Right cardiac atrium (tissue), 5 donors: ENCODE measurements around the gene MRPL24. TPM values are rescaled to one million over a fixed set of nuclear protein-coding genes. Genes with fewer than 3 reads are reported as not detected.

Experiments
- ATAC-seq, 2 donors: fragments of 200-7000 bp; cut with Tn5 transposase; one replicate each; pipeline versions ENCODE4 v1.8.0 to v1.9.1; 2020; ENCODE audit warnings: moderate library complexity in 2 of 2, mild to moderate bottlenecking in 1 of 2
- DNase-seq, 3 donors: peaks; one replicate each; pipeline ENCODE4 v3.0.0-alpha.2; 2020
- H3K27ac ChIP-seq: one replicate; pipeline ENCODE4 v1.5.1; 2013; ENCODE audit warnings: mild to moderate bottlenecking, low read length, control low read depth, moderate library complexity
- H3K27me3 ChIP-seq: one replicate; pipeline ENCODE4 v1.6.1; 2013; ENCODE audit not compliant: control insufficient read depth, insufficient read depth
- H3K4me1 ChIP-seq: one replicate; pipeline ENCODE4 v1.6.1; 2013; ENCODE audit warnings: low read length; ENCODE audit not compliant: control insufficient read depth, insufficient read depth
- H3K4me3 ChIP-seq: one replicate; pipeline ENCODE4 v1.5.1; 2013; ENCODE audit warnings: low read length, control low read depth
- H3K9me3 ChIP-seq: one replicate; pipeline ENCODE4 v1.6.1; 2013; ENCODE audit warnings: low read length; ENCODE audit not compliant: control insufficient read depth
- WGBS: extraction: QIAGEN DNeasy Blood & Tissue Kit; methylation state at CpG from one replicate; pipeline ENCODE4 v1.1.7; 2013; 5-methylcytosine and 5-hydroxymethylcytosine counted together
- intact Hi-C, 4 donors: fragments of 100-400 bp; cut with DNase I; formaldehyde crosslinking; loops; one replicate each; pipeline versions ENCODE4 v1.11.0 to v1.14.0; 2022 to 2023
- polyA plus RNA-seq: library from polyadenylated mRNA; stranded (reverse); fragments of 200-250 nt; gene quantifications from one replicate; pipeline ENCODE4 v1.2.3, GENCODE V29; 2013
- total RNA-seq, 4 donors: library from RNA; stranded (reverse); fragmentation: NEBNext Ultra II Directional; extraction: Animal tissue kit (Norgen Biotek cat#: 25700); gene quantifications; one replicate each; pipeline ENCODE4 v1.2.1, GENCODE V29; 2021
- donor health status: healthy with polysubstance abuse.
- donor health status: DM: no; HTN: yes; CAD: no.
- donor health status: DM: no; HTN: no; CAD: no.
- donor health status: DM: no; HTN: yes; CAD: no; lungs with severe emphysema.
- donor health status: DM: yes; HTN: yes; CAD: no.

MRPL24 gene
- total and polyA plus RNA-seq, 5 donors = 63.4 to 145 (median 78.5) TPM

DNA sequence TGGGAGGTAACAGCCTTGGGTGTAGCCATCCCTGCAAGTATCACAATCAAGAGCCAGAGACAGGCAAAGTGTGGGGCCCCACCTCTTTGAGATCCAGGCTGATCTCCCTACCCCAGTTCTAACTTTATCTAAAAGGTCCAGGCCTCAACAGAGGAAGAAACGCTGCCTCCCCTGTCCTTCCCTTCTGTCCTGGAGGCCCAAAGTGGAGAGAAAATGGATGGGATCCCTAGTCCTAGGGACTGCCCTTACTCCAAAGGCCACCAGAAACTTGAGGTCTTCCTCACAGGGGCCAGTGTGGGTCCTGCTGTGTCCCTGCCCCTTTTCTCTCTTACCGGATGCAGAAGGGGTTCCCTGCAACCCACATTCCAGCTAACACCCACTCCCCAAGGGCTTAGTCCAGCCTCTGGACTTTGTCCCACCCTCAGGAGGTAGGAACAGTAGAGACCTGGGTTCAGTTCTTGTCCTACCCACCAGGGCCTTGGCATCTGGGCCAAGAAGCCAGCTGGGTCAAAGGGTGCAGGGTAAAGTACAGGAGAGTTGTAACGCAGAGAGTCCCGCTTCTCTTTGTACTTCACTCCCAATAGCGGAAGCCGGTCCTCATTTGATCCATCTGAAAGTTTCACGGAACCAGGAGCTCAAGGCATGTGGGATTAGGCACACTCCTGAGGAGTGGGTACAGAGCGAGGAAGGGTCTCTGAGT lies 8.7 kb upstream of the MRPL24 start:
- H3K9me3 ChIP-seq = no peaks in the 10 kb centered on the region
- peak in 1 of 3 donors; percentile 57 for DNase-seq
- H3K27ac ChIP-seq = peak overlapping the region; percentile 100
- intact Hi-C loops = no loop called here
- peak overlapping the region; percentile 89 for H3K4me3 ChIP-seq
- no peak for ATAC-seq
- 29% methylated on average over 8 of the region's 8 CpGs for WGBS
- peaks cover 26% of the 10 kb centered on the region for H3K4me1 ChIP-seq
- H3K27me3 ChIP-seq = no peaks in the 10 kb centered on the region

DNA sequence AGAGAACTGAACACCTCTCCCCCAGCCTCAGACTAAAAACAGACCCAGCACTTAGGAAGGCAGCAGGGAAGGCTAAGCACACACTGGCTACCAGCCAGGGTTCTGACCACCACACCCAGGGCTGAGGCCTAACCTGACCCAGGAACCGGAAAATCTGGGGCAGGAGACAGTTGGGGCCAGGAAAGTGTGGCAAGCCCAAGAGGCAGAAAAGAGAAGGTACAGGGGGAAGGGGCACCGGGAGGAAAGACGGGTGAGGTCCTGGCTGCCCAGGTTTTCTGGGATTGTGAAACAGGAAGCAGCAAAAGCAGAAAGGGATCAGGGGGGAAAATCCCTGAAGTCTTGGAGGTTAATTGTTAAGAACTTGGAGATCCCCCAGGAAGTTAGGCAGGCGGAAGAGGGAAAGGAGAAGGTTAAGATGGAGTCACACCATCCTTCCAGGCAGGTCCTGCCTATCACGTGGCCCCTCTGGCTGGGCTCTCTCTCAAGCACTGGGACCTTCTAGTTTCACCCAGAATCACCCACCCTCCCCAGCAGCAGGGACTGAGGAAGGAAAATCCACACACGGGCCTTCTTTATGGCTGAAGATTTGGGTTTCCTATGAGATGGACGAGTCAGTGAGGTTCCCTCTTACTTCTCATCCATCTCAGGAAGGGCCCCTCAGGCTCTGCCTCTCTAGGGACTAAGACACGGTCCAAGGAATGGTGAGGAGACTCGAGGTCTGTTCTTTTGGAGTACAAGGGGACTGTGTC lies 8.0 kb upstream of the MRPL24 start:
- peak; percentile 6 to 38 for ATAC-seq

DNA sequence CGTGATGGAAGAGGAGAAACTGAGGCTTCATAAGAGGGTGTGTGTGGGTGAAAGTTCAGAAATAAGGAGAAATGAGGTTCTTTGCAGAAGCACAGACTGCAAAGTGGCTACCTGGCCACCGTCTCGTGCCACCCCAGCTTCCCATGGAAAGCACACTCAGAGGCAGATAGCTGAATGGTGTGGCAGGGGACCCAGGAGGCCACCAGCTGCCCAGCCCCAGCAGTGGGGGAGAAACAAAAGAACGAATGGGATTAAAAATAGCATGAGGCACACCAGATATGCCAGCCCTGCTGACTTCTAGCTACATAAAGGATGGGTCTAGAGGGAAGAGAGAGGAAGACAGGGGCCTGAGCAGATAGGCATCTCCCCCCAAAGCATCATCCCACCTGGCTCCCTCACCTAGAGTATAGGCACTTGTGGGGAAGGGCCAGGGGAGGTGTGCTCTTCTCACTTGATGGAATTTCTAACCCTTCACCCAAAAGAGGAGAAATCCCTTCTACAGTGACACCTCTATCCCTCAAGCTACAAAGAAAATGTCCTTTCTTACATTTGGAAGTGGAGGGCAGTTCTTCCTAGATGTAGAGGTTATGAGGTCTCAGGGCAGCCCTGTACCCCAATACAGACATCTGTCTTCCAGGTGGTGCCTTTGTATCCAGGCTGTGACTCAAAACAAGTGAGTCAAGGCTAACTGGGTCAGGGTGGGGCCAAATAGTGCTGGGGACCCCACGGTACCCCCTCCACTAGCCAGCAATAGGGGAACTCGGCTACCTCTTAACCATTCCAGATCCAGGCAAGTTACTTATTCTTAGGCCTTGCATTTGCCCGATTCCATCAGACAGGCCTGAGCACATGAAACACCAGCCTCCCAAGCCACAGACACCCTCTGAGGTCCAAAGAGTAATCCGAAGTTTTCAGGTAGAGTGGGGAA lies 7.1 kb upstream of the MRPL24 start:
- Histone ChIP-seq H3K4me1 (peaks cover 25% of the 10 kb centered on the region), H3K27me3 (no peaks in the 10 kb centered on the region), H3K9me3 (no peaks in the 10 kb centered on the region), H3K27ac (peak overlapping the region; percentile 100), H3K4me3 (peak overlapping the region; percentile 89)
- intact Hi-C loops = no loop called here
- ATAC-seq = no peak
- no peak for DNase-seq
- 7% methylated on average over 8 of the region's 8 CpGs for WGBS

More for the DNA sequence above, 8.0 kb upstream of the MRPL24 start:
- peaks cover 26% of the 10 kb centered on the region for H3K4me1 ChIP-seq
- peak overlapping the region; percentile 89 for H3K4me3 ChIP-seq
- no peaks in the 10 kb centered on the region for H3K9me3 ChIP-seq
- intact Hi-C loops = no loop called here
- H3K27ac ChIP-seq = peak overlapping the region; percentile 100
- no peaks in the 10 kb centered on the region for H3K27me3 ChIP-seq
- DNase-seq = peak; percentile 78 to 87 (median 81)
- 4% methylated on average over 9 of the region's 9 CpGs for WGBS

DNA sequence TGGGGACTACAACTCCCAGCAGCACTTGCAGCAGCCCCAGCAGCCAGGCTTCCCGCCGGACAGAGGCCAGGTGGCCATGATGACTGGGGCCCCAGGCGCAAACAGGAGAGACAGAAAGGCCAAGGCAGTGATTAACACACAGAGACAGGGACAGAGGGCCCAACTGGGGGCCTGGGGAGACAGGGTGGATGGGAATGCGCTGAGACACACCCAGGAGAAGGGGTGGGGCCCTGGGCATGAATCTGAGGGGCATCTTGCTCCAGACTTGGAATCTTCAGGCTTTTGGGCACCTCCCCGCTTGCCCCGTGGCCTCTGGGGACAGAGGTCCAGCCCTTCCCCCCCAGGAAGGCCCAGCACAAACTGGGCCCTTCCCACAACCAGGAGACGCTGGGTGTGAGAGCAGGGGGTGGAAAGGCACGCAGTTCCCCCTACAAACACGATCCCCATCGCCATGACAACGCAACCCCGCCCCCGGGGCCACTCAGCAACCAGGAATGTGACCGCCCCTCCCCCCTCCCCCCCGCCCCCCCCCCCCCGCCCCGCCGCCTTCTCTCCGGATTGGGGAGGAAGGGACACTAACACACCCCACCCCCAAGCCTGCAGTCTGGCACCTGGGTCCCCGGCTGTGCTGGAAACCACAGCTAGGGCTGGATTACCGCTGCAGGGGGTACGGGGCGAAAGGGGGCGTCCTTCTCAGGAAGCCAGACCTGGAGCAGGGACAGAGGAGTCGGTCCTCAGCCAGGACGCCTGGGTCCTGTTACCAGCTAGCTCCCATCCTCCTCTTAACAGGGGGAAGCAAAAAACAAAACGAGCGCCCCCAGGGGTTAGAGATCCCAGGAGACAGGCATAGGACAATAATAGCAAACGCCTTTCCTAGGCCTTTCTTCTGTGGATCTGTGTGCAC lies 6.1 kb upstream of the MRPL24 start:
- 2% methylated on average over 24 of the region's 29 CpGs for WGBS
- DNase-seq (peak; percentile 98), ATAC-seq (peak; percentile 70 to 72)
- H3K27ac ChIP-seq = peak overlapping the region; percentile 100
- no peaks in the 10 kb centered on the region for H3K9me3 ChIP-seq
- intact Hi-C loops = no loop called here
- peak overlapping the region; percentile 89 for H3K4me3 ChIP-seq
- no peaks in the 10 kb centered on the region for H3K27me3 ChIP-seq
- peaks cover 23% of the 10 kb centered on the region for H3K4me1 ChIP-seq

DNA sequence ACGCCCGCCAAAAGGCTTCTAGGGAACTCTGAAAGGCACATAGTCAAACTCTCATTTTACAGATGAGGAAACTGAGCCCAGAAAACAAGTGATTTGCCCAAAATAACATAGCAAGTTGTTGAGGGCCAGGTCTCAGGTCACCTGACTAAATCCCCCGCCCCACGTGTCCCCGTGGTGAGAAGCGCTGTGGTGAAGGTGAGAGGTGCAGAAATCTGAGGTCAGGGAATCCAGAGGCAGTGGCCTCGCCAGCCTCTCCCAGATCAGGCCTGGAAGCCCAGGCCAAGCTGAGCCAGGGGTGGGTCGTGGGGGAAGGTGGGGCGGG lies 5.5 kb upstream of the MRPL24 start:
- ATAC-seq (no peak), DNase-seq (no peak)
- Histone ChIP-seq H3K27me3 (no peaks in the 10 kb centered on the region), H3K4me1 (peaks cover 23% of the 10 kb centered on the region), H3K27ac (peak overlapping the region; percentile 85), H3K4me3 (peak overlapping the region; percentile 37), H3K9me3 (no peaks in the 10 kb centered on the region)
- 52% methylated on average over 9 of the region's 9 CpGs for WGBS
- intact Hi-C loops = no loop called here

DNA sequence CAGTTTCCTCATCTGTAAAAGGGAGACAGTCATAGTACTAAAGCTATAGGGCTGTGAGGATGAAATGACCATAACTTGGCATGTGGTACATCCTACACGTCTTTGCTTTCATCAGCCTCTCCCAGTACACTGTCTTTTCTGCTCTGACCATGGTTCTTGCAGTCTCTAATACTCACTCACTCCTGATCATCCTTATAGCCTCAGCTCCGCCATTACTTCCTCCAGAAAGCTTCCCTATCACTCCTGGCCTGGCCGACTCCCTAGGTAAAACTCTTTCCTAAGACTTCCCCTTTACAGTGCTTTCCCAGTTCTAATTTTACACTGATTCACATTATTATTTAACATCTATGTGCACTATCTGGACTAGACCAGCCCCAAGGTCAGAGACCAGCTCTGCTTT lies 5.0 kb upstream of the MRPL24 start:
- Histone ChIP-seq H3K4me1 (peaks cover 23% of the 10 kb centered on the region), H3K27ac (peak overlapping the region; percentile 85), H3K4me3 (no peak overlapping the region), H3K27me3 (no peaks in the 10 kb centered on the region), H3K9me3 (no peaks in the 10 kb centered on the region)
- 59% methylated on average over 3 of the region's 3 CpGs for WGBS
- no peak for ATAC-seq
- DNase-seq = no peak
- intact Hi-C loops = no loop called here

DNA sequence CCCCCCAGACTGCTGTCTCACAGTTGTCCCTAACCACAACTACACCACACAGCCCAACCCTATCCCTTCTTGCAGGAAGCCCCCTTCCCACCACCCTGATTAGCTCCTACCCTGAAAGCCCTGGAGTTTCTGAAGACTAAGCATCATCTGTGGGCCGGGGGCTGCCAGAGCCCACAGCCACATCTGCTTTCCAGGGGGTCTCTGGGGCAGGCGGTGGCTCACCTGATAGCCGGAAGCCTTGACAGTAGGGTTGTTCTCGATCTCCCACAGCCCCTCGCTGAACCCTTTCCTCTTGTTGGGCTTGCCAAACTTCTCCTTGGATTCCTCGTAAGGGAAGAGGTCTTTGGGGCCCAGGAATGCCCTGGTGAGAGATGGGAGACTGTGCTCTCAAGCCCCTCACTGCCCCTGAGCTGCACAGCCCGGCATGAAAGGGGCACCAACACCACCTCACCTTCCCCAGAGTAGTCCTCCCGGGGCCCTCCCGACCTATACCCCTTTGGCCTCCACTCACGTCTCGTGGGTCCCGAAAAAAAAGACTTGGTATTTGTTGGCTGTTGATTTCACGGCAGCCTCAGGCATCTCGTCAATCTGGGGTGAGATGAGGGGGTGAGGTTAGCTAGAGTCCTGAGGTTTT lies 4.0 kb upstream of the MRPL24 start:
- DNase-seq = no peak
- Histone ChIP-seq H3K27me3 (no peaks in the 10 kb centered on the region), H3K27ac (no peak overlapping the region), H3K4me1 (peaks cover 23% of the 10 kb centered on the region), H3K9me3 (no peaks in the 10 kb centered on the region), H3K4me3 (no peak overlapping the region)
- ATAC-seq = no peak
- intact Hi-C loops = no loop called here
- WGBS = 76% methylated on average over 14 of the region's 14 CpGs

DNA sequence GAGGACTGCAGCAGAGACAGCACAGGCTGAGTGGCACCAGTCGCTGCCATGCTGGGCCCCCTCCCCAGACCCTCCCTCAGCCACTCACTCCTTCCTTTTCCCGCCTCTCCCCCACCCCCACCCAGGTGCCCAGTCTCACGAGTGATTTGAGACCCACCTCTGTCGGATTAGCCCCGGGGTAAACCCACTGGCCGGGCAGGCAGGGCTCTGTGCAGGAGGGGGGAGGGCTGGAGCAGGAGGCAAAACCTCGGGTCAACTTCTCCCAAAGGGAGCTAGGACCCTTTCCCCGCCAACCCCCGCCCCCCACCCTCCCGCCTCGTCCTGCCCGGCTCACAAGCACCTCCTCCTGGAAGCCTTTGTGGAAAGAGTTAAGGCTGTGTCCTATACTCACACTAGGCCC lies 3.5 kb upstream of the MRPL24 start:
- no peak overlapping the region for H3K4me3 ChIP-seq
- no peak for ATAC-seq
- DNase-seq = no peak
- H3K9me3 ChIP-seq = no peaks in the 10 kb centered on the region
- intact Hi-C loops = no loop called here
- no peaks in the 10 kb centered on the region for H3K27me3 ChIP-seq
- 69% methylated on average over 12 of the region's 12 CpGs for WGBS
- H3K4me1 ChIP-seq = peaks cover 20% of the 10 kb centered on the region
- no peak overlapping the region for H3K27ac ChIP-seq

DNA sequence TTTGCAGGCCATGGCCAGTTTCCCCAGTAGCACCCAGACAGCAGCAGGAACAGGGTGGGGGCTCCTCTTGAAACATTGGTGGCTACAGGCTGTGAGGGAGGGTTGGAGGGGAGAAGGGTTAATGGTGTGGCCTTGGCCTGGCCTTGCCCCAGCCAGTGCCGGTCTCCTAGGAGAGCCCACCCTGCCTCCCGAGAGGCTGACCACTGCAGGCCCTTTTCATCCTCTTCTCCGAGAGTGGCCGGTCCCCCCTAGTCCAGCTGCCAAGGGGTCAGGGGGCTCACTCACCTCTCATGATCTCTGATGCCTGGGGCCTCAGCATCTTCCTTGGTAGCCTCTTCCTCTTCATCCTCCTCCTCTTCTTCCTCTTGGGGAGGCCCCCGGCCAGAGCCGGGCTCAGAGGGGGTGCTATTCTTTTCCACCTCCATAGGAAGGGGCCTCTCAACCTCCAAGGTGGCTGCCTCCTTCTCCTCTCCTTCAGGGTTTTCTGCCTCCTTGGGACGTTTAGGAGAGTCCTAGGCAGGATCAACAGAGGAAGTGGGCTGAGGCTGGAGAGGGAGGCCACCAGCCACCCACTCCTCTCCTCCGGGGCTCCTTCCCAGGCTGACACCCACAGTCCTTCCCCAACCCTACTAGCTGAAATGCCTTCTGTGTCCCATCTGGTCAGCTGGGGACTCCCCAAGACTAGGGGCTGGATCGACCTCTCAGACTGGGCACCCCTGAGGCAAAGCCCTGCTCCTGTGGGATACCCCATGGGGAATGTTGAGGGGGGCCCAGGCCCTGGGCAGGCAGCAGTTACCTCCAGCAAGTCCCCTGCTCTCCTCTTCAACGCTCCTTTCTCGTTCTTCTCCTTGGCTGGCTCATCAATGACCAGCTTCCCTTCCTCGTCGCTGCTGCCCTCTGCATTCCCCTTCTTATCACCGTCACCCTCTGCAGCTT lies 2.7 kb upstream of the MRPL24 start:
- peaks cover 16% of the 10 kb centered on the region for H3K4me1 ChIP-seq
- ATAC-seq (no peak), DNase-seq (no peak)
- 80% methylated on average over 14 of the region's 14 CpGs for WGBS
- peak overlapping the region; percentile 25 for H3K27ac ChIP-seq
- H3K9me3 ChIP-seq = no peaks in the 10 kb centered on the region
- no peaks in the 10 kb centered on the region for H3K27me3 ChIP-seq
- intact Hi-C loops = no loop called here
- no peak overlapping the region for H3K4me3 ChIP-seq
